Measurements from ENCODE around the gene BCAS4. TPM values are rescaled to one million over a fixed set of nuclear protein-coding genes. Genes with fewer than 3 reads are reported as not detected.

Gene BCAS4
- total RNA-seq, 4 donors from 2014 or later: 0.30 to 0.84 (median 0.51) TPM

DNA sequence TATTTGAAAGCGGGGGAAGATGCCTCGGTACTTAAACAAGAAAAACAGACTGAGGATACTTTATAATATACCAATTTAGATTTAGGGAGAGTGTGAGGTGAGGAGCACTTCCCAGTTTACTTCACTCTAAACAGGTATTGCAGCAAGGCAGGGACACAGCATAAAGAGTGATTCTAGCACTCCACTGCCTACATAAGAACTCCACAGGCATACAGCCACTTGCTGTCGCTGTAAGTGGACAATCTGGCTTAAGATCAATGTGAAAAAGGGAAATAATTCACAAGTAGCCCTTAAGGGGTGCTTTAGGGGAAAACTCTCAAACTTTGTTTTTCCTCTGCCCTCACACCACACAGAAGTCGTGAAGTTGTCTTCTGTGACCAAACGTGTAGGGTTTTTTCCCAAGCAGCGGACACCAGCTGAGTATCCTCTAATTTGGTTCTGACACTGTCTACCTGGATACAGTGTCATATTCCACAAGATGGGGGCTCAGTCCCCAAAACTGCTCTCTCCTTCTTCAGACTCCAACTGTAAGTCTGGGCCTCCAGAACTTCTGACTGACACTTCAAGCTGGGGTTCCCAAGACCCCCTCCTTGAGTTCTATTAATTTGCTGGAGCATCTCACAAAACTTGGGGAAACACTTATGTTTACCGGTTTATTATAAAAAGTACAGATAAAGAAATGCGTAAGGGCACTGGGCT is 127.1 kb downstream of the BCAS4 start:
- H3K27ac ChIP-seq: peak overlapping the region in 1 of 4 donors; percentile 14
- 59 to 63% methylated on average over 8 of the region's 8 CpGs for WGBS, 2 donors
- no peak overlapping the region for H3K4me3 ChIP-seq
- H3K36me3 ChIP-seq: peaks cover 0 to 7% (median 0%) of the 10 kb centered on the region in 3 donors
- H3K9me3 ChIP-seq: no peaks in the 10 kb centered on the region
- TF ChIP-seq, protein P1, sequence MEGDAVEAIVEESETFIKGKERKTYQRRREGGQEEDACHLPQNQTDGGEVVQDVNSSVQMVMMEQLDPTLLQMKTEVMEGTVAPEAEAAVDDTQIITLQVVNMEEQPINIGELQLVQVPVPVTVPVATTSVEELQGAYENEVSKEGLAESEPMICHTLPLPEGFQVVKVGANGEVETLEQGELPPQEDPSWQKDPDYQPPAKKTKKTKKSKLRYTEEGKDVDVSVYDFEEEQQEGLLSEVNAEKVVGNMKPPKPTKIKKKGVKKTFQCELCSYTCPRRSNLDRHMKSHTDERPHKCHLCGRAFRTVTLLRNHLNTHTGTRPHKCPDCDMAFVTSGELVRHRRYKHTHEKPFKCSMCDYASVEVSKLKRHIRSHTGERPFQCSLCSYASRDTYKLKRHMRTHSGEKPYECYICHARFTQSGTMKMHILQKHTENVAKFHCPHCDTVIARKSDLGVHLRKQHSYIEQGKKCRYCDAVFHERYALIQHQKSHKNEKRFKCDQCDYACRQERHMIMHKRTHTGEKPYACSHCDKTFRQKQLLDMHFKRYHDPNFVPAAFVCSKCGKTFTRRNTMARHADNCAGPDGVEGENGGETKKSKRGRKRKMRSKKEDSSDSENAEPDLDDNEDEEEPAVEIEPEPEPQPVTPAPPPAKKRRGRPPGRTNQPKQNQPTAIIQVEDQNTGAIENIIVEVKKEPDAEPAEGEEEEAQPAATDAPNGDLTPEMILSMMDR (IDR thresholded peaks at IDR 0.05): no peak
- TF ChIP-seq EP300 (IDR thresholded peaks at IDR 0.05) (no peak), POLR2A (IDR thresholded peaks at IDR 0.05) (no peak)
- no peaks in the 10 kb centered on the region for H3K27me3 ChIP-seq
- DNase-seq (ENCODE audit: low spot score in 2 of 2): no peak
- H3K4me1 ChIP-seq: peaks cover 0 to 93% (median 39%) of the 10 kb centered on the region in 4 donors

DNA sequence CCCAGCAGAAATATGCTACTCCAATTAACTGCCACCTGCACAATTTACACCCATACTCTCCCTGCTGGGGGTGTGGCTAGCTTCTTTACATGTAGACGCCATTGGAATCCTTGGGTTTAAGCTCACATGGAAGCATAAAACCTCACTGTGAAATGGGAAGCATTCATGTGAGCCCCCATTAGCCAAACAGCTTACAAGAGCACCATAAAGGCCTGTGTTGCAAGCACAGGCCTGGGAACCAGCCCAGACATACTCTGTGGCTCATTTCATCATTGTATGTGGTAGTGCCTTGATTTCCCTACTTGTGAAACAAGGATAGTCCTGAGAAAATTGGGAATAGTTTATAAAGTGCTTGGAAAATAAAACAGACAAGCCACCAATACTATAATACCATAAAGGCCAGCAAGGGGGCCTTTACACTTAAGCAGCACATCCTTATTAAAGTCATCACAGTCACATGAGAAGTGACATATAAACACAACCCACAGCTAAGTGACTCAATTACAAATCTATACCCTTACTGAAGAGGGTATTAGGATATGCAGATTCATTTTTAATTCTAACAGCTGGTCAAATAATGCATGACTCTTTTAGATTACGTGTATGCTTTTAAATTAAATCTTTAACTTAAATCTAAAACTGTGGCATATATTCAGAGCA is 129.5 kb downstream of the BCAS4 start:
- H3K9me3 ChIP-seq: no peaks in the 10 kb centered on the region
- H3K4me3 ChIP-seq: no peak overlapping the region
- no peak for TF ChIP-seq POLR2A (IDR thresholded peaks at IDR 0.05)
- no peak for DNase-seq (ENCODE audit: low spot score in 2 of 2)
- H3K36me3 ChIP-seq: peaks cover 0 to 12% (median 0%) of the 10 kb centered on the region in 3 donors
- H3K27ac ChIP-seq: no peak overlapping the region
- H3K27me3 ChIP-seq: no peaks in the 10 kb centered on the region
- 49 to 56% methylated on average over 2 of the region's 2 CpGs for WGBS, 2 donors
- H3K4me1 ChIP-seq: peaks cover 0 to 92% (median 45%) of the 10 kb centered on the region in 4 donors

- no peak overlapping the region for H3K27ac ChIP-seq
- 23 to 30% methylated on average over 1 of the region's 1 CpG for WGBS, 2 donors
- no peaks in the 10 kb centered on the region for H3K27me3 ChIP-seq
- H3K4me1 ChIP-seq: peaks cover 0 to 78% (median 41%) of the 10 kb centered on the region in 4 donors
- H3K4me3 ChIP-seq: no peak overlapping the region
- no peak for TF ChIP-seq EP300 (IDR thresholded peaks at IDR 0.05)
- no peak for TF ChIP-seq POLR2A (IDR thresholded peaks at IDR 0.05)
- TF ChIP-seq, protein P1 (IDR thresholded peaks at IDR 0.05): no peak
- H3K9me3 ChIP-seq: no peaks in the 10 kb centered on the region
- peaks cover 0 to 12% (median 0%) of the 10 kb centered on the region in 3 donors for H3K36me3 ChIP-seq
- DNase-seq (ENCODE audit: low spot score in 2 of 2): no peak
These were observed 131.7 kb downstream of the BCAS4 start for GRCh38 chr20:50926530-50926929.

Small RNA genes lying within 50 kb of the gene (small RNA-seq; reads per million reads assigned to genes)
- gene TMSB4XP6: not detected

Other genes starting within 250 kb of the BCAS4 start
- 10 to 100 TPM; 24.5 to 73.0 (median 35.5) TPM for gene RIPOR3, start 103.5 kb upstream of the BCAS4 start, total RNA-seq
- 1 to 10 TPM; 2.4 to 3.8 (median 3.5) TPM for gene PARD6B, start 63.5 kb upstream of the BCAS4 start, total RNA-seq
- 10 to 100 TPM; 40.2 to 57.9 (median 47.4) TPM for gene ADNP, start 136.4 kb downstream of the BCAS4 start, total RNA-seq
- gene DPM1, start 163.5 kb downstream of the BCAS4 start, total RNA-seq: 10 to 100 TPM; 29.4 to 54.2 (median 42.7) TPM
- 1 to 10 TPM; 4.2 to 5.7 (median 5.6) TPM for gene MOCS3, start 163.8 kb downstream of the BCAS4 start, total RNA-seq
- gene KCNG1, start 228.0 kb downstream of the BCAS4 start, total RNA-seq: 1 to 10 TPM in 2 of 4 donors, under 1 TPM in 2; 0.39 to 7.0 (median 0.91) TPM

Data from tibial nerve (tissue), 4 donors.